Activated gamma-delta T cell (primary cell): Measurements from ENCODE around the gene MSLN.
A peak's percentile ranks its signal among the peaks of the same experiment; 100 is the strongest.
"Not testable (repeated sequence)": the region's sequence is repeated elsewhere in the genome, so short reads cannot be mapped to it uniquely, and the experiment has no call there.

Experiments
- DNase-seq: peaks from one replicate; lab custom pipeline; 2025; lab: John Stamatoyannopoulos, UW

MSLN gene

GRCh38 chr16:775236-775796, 14.8 kb downstream of the MSLN start:
- DNase-seq: no peak

- DNase-seq: not testable (repeated sequence)
Measured at GRCh38 chr16:776298-776697, 15.8 kb downstream of the MSLN start.

DNA sequence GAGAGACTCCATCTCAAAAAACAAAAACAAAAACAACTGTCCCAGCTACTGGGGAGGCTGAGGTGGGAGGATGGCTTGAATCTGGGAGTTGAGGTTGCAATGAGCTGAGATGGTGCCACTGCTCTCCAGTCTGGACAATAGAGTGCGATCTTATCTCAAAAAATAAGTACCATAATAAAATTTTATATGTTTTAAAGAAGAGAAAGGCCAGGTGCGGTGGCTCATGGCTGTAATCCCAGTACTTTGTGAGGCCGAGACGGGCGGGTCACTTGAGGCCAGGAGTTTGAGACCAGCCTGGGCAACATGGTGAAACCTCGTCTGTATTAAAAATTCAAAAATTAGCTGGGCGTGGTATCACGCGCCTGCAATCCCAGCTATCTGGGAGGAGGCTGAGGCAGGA, 16.3 kb downstream of the MSLN start:
- DNase-seq: no peak

- DNase-seq: no peak
Measured at GRCh38 chr16:777826-778225, 17.3 kb downstream of the MSLN start.

DNA sequence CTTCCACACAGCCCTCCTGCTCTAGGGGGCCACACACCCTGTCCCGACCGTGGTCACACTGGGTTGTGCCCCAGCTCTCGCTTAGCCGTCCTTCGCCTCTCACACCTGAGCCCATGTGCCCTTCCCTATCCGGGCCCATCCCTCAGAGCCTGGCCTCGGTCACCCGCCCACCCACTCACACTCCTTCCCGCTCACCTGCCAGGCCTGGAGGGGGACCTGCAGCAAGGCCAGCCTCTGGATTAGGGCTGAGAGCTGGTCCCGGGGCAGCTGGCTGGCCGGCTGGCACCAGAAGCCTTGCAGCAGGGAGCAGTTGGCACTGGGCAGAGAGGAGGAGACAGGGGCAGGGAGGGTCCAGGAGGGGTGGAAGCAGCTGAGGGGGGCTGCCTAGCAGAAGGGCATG, 17.9 kb downstream of the MSLN start:
- DNase-seq: no peak

DNA sequence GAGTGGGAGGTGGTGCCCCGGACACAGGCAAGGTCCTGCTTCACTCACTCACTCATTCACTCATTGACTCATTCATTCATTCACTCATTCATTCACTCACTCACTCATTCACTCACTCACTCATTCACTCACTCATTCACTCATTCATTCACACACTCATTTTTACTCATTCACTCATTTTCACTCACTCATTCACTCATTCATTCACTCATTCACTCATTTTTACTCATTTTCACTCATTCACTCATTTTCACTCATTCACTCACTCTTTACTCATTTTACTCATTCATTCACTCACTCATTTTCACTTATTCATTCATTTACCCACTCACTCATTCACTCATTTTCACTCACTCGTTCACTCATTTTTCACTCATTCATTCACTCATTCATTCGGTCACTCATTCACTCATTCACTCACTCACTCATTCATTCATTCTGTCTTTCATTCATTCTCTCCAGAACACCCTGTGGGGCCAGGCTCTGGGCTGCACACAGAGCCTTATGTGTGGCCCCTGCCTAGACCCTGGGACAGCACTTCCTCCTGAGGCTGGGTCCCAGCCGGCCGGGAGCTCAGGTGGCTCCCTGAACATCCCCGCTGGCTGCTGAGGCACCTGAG, 18.5 kb downstream of the MSLN start:
- DNase-seq: no peak

GRCh38 chr16:779561-779960, 19.0 kb downstream of the MSLN start:
- DNase-seq: no peak

DNA sequence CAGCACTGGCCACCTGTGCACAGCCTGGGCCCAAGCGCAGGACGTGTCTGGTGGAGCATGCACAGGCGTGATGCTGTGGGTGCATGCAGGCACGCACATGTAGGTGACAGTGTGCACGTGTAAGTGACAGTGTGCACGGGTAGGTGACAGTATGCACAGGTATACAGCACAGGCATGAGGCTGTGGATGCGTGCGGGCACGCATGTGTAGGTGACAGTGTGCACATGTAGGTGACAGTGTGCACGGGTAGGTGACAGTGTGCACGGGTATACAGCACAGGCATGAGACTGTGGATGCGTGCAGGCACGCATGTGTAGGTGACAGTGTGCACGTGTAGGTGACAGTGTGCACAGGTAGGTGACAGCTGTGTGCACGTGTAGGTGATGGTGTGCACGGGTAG, 19.8 kb downstream of the MSLN start:
- DNase-seq: no peak

- no peak for DNase-seq
Measured at GRCh38 chr16:781346-782010, 20.9 kb downstream of the MSLN start.

- no peak for DNase-seq
Measured at GRCh38 chr16:782258-782657, 21.7 kb downstream of the MSLN start.

- DNase-seq: no peak
Measured at GRCh38 chr16:782766-783403, 22.4 kb downstream of the MSLN start.

DNA sequence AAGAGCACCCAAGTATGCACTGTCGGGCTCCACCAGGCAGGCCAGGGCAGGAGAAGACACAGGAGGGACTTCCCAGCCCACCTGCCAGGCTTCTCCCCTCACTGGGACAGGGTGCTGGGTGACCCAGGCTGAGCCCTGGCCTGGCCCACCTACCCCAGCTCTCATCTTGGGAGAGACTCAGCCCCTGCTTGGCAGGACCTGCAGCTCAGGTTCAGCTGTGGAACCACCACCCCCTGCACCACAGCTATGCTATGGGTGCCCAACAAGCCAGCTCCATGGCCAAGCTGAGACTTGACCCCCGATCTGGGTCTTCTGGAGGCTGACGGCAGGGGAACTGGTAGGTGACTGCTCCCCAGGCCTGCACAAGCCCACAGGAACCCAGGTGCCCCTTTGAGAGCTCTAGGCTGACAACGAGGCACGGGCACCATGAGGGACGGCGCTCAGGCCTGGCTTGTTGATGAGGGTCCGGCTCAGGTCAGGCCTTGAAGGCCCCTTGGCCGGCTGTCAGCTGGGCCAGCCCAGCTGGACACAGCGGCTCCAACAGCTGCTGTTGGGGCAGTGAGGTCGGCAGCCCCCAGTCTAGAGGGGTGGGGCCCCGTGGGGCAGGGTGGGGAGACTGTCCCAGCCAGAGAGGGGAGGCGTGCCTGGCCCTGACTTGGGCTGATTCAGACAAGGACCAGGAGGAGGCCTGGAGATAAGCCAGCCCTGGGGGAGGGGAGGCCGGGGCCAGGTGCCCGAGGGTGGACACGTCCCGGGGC, 23.0 kb downstream of the MSLN start:
- DNase-seq: no peak

GRCh38 chr16:784431-784830, 23.9 kb downstream of the MSLN start:
- DNase-seq: no peak

- peak; percentile 56 for DNase-seq
Measured at GRCh38 chr16:785563-786535, 25.3 kb downstream of the MSLN start.

DNA sequence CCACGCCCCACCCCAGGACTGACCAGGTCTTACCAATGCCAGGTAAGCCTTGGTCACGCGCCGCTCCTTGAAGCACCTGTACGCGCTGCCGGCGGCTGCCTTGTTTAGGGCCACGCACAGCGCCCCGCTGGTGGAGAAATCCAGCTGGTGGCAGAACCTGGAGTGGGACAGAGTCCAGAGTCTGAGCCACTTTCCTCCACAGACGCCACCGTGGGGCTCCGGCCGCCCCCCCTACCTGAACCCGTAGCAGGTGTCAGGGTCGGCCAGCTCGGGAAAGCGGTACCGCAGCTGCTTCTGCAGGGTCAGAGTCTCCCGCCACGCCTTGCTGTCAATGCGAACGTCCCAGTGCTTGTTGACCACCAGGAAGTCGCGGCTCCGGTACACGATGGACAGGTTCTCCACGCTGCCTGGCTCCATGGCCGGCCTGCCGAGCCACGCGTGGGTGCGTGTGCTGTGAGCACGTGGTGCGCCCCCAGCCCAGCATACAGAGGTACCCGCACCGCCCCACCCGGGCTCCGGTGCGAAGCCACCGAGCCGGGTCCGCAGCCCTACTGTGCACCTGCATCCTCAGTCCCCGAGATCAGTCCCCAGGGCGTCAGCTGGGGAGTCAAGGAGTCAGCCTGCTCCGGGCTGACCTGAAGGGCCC, 26.9 kb downstream of the MSLN start:
- DNase-seq: no peak

- DNase-seq: no peak
Measured at GRCh38 chr16:787978-788398, 27.5 kb downstream of the MSLN start, which contains the start of gene RPUSD1. Gene RPUSD1 (minus strand): TSS chr16:788381. CDS start chr16:787737, 644 bp downstream.

DNA sequence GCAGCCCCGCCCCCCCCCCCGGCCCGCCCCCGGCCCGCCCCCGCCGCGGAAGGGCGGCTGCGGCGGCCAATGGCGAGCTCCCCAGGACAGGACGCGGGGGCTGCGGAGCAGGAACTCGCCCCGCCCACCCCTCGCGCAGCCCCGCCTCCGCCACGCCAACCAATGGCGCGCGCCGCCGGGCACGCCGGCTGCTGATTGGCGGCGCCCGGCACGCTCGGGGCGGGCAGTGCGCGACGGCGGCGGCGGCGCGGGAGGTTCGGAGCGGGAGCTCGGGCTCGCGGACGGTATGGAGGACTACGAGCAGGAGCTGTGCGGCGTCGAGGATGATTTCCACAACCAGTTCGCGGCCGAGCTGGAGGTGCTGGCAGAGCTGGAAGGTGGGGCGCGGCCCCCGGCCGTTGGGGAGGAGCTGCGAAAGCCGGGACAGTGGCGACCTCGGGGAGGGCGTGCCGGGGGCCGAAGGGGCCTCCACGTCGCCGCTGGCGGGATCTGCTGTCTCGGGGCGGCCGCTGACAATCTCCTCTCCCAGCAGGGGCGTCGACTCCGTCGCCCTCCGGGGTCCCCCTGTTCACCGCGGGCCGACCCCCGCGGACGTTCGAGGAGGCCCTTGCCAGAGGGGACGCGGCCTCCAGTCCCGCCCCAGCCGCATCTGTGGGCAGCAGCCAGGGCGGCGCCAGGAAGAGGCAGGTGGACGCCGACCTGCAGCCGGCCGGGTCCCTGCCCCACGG, 28.0 kb downstream of the MSLN start, which contains the start of gene CHTF18:
Gene CHTF18, plus strand, starts transcription at position 222 of the 728 bp plus-strand sequence. Its CDS starts 65 bp downstream, at position 287.
- peak; percentile 94 for DNase-seq

- no peak for DNase-seq
Measured at GRCh38 chr16:789191-789850, 28.8 kb downstream of the MSLN start.

DNA sequence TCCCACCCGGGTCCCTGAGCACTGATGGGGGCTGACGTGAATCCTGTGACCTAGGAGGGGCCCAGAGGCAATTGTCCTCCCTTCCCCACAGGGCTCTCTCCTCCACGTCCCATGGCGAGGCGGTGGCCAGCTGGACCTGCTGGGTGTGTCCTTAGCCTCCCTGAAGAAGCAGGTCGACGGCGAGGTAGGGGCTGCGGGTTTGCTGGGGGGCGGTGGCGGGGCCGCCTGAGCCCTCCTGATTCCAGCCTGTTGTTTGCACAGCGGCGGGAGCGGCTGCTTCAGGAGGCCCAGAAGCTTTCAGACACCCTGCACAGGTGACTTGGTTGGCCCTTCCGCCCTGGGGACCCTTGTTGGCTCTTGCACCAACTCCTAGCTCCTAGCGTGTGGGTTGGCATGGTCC, 29.6 kb downstream of the MSLN start:
- DNase-seq: no peak
